HG02610 (cell line): ENCODE results near the gene TRERF1.

Source experiments
- ATAC-seq: cut with Tn5 transposase; IDR thresholded peaks from one replicate; pipeline ENCODE4 v1.9.1; 2021; ENCODE audit warnings: mild to moderate bottlenecking, moderate library complexity; ENCODE audit not compliant: unreplicated experiment

TRERF1 gene

DNA sequence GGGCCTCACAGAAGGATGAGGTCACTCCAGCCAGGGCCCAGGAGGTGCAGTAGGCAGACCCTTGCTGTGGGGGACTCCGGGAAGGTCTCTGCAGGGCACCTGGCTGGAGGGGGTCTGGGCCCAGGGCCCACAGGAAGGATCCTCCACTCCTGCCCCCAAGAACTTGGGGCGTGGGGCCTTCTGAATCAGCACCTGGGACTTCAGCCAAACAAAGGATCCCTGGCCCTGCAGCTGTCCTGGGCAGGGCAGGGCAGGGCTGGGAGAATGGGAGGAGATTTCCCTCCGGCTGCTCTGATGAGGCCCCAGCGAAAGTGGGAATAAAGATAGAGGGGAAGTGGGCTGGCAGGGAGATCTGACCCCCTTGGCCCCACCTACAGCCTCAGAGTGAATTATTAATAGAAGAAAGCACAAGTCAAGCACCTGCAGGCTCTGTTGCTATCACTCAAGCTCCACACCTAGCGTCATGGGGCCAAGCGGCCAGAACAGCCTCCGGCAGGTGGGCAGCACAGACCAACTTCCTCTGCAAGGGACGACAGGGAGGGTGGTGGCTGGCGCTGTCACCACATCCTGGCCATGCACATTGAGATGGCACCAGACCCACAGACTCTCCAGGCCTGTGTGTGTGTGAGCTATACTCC, 172.5 kb downstream of the TRERF1 start:
- no peak for ATAC-seq

DNA sequence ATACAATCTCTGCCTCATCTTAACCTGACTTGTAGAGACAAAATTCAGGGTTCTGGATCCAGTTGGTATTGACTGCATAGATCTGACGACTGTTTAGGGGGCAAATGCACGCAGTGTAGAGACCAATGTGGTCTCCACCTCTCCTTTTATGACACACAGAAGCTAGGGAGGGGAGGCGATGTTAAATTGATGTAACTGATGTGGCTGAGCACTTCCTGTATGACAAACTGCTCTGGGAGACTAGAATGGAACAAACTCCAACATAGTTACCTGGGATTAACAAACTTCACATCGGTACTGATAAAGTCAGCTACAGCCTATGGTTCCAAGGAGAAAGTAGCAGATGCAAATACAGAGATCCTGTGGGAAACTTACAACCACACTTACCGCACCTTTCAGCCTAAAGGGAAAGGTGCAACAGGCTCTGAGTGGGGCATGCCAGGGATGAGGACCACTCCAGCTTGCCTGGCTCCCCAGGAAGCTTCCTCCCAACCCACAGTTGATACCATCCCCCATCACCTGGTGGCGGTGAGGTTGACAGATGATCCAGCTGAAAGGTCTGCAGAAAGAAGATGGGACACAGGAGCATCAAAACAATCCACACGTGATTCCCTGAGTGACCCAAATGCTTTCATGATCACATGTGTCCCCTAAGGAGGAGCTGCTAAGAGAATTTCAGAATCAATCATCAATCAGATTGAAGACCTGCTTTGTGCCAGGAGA, 173.4 kb downstream of the TRERF1 start:
- no peak for ATAC-seq

DNA sequence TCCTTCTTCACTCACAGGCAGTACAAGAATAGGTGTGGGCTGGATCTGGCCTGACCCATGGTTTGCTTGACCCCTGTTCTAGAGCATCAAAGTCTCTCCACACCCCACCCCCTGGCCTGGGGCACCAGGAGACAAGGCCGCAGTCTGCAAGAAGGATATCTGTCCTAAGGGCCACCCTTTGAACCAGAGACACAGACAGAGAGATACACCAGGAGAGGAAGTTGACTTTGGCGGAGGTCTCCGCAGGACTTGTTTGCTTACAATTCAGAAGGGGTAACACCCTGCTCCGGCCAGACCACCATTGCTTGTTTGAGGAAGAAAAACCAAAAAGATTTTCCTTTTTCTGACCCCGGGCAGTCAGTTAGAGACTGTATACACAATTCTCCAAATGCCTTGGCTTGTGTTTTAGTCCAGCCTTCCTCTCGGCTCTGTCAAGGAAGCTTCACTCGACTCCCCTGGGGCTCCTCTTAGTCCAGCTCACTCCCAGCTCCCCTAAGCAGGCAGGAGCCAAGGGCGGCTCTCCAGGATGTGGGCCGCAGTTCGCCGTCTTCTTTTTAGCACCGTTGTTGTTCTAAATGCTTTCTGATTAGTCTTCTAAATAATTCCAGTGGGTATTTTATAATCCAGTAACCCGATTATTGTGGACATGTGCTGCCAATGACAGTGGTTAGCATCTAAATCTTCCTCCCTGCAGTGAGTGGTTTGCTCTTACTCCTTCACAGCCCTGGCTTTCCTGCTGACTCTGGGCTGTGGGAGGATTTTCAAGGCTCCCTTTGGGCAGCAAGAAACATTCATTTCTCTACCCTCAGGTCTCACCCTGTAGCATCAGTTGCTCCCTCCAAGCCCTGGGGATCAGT, 175.5 kb downstream of the TRERF1 start:
- no peak for ATAC-seq

DNA sequence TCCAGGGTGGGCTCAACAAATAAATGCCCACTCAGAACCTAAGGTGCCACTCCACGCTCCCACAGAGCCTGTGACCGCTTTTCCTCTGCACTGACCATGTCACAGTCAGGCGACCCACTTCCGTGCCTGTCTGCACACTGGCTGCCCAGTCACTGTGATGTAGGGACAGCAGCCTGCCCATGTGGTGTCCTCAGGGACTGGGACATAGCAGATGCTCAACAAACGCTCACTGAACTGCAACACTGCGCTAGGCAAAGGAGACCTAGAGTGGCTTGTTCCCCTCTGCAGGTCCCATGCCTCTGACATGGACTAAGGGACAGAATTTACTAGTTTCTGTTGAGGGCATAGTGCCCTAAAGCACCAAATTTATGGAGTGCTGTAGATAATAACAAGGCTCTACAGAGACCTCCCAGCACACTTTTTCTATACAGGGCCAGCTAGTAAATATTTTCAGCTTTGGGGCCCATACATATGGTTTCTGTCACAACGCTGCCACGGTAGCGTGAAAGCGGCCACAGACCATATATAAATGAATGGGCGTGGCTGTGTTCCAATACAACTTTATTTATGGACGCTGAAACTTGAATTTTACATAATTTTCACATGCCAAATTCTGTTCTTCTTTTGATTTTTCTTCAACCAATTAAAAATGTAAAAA, 176.2 kb downstream of the TRERF1 start:
- no peak for ATAC-seq

DNA sequence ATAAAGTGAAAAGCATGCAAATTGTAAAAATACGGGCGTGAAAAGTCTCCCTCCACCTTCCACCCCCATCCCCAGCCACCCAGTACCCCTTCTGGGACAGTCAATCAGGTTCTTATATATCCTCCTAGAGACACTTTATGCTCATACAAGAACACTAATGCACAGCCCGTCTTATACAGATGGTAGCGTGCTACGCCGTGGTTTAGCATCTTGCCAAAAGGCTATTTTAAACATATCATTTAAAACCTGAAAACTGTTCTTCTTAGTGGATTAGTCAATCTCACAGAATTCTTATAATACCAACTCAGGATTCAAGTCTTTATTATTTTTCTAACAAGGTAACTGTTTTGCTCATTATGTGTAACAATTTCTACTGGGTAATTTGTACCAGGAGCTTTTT, 176.8 kb downstream of the TRERF1 start:
- ATAC-seq: no peak

DNA sequence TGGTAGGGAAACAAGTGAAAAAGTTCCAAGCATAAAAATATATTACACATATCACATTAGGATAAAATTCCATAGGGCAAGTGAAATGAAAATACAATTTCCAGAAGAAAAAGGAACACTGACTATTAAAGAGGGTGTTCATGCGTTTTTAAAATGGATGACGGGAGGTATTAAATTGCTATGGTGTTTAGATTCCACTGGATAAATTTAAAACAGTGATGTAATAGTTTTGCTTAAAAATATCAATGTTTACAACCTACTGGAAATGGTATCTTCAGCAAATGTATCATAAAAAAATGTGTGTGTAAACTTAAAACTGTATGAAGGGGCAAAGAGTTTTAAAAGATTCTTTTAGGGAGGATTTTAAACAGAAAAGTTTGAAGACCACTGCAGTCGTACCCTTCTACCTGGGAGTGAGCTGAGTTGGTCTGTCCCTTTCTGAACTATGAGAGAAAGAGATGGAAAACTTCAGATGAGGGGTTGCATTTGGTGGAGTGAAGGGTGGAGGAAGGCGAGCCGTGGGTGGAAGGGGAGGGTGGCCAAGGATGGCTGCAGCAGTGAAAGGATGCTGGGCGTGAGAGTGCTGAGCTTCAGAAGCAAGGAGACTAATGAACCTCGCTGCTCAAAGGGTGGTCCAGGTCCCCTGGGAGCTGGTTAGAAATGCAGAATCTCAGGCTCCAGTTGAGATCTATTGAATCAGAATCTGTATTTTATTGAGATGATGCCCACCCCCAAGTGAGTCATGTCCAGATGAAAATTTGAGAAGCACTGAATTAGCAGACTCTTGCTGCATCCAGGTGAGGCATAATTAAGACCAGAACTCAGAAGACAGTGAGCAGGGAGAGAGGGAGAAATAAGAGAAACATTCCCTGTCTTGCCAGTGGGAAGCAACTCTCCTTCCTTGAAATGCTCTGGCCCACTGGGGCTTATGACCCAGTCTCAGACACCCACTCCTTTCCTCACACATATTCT, 179.6 kb downstream of the TRERF1 start:
- ATAC-seq: no peak

DNA sequence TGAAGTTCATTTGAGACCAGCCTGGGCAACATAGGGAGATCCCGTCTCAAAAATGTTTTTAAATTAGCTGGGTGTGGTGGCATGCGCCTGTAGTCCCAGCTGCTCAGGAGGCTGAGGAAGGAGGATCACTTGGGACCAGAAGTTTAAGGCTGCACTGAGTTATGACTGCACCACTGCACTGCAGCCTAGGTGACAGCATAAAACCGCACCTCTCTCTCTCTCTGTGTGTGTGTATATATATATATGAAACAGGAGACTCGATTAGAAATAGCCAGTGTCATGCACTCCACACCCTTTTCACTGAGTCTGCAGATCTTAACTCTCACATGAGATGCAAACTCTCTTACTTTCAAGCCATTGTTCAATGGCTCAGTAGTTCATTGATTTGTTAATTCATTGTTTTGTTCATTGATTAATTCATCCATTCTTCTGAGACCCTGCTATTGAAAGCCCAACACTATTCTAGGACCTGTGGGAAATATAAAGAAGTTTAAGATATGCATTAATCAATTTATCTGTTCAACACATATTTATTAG, 181.7 kb downstream of the TRERF1 start:
- ATAC-seq: peak; percentile 24

DNA sequence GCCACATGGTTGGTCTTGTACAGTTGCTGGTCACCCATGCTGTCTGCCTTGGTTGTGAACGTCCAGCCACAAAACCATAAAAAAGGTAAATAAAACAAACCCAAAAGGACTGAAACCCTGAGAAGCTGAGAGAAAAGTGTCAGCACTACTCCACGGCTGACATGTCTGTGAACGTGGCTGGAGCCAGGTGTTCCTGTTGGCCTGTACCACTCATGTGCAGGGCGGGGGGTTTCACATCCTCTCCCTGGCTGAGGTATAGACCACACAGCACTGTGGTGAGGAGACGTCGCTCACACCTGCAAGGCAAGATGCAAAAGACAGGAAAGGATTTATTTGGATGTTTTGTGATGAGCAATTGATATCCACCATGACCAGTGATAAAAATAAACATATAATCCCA, 182.2 kb downstream of the TRERF1 start:
- peak; percentile 93 for ATAC-seq

DNA sequence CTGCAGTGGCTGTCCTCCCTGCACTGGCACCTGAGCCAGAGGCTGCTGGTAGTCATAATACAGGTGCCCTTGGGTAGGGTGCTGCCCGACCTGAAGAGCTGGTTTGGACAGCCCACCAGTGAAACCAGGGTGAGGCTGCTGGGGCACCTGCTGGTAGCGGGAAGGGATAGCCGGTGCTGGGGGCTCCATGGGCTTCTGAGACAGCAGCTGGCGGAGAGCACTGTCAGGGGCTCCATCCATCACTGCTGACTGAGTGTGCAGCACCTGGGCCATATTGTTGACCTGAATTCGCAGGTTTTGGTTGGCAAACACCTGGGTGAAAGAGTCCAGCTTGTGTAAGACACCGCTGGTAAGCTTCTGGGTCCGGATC, 182.9 kb downstream of the TRERF1 start:
- ATAC-seq: no peak

DNA sequence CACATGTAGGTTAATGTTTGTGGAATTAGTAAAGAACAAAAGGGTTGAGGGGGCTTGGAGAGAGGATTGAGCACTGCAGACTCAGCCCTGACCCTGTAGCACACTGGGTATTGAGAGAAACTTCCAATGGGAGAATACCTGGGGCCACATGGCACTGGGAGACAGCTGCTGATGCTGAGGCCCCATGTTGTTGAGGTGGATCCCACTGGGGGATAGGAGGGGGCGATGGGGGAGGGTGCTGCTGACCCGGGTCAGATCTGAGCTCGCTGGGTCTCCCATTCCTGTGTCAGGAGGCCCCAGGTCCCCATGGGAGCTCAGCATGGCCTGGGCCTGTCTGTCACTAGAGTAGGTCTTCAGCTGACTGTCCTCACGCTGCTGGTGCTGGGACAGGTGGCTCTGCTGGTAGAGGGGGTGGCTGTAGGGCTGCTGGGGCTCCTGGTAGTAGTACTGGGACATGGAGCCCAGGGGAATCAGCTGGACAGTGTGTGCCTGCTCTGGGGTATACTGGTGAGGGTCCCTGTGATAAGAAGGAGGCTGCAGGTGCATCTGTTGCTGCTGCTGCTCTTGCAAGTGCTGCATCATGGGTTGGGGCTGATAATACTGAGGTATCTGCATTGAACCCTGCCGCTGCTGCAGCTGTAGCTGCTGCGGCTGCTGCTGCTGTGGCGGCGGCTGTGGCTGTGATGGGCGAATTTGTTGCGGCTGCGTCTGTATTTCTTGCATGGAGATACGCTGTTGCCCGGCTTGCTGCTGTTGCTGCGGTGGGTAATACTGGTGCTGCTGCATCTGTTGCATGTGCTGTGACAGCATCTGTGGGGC, 183.5 kb downstream of the TRERF1 start:
- ATAC-seq: no peak

DNA sequence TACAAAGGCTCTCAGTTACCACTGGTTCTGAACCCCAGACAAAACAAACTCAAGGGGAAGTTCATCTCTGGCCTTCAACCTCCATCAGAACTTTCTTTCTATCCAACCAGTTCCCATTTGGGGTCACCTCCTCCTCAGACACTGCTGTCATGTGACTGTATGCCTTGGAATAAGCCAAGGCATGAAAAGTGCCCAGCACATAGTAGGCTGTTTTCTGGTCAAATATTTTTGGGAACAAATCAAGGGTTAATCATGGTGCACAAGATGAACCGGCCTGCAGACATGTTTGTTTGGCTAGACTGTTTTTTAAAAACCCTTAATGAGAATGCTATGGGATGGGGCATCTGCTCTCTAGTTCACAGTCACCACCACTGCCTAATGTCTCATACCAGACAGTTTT, 185.2 kb downstream of the TRERF1 start:
- ATAC-seq: no peak

DNA sequence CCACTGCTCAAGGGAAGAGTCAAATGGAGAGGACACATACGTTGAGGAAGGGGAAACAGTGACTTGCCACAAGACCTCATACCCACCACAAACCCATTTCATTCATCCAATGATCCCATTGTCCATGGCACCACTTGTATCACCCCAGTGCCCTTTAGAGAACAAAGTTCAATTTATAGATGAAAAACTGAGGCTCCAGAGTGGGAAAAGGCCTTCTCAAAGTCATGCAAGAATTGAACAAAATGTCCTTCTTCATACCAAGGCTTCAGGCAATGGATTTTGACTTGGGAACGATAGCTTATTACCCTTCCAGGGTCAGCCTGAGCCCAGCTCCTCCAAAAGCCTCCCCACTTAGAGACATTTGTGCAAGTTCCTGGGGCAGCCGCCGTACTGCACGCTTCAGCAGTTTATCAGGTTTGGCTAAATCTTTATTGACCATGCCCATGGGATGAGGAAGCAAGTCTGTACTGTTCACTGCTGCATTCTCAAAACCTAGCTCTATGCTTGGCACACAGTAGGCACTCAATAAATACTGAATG, 186.8 kb downstream of the TRERF1 start:
- ATAC-seq: no peak

DNA sequence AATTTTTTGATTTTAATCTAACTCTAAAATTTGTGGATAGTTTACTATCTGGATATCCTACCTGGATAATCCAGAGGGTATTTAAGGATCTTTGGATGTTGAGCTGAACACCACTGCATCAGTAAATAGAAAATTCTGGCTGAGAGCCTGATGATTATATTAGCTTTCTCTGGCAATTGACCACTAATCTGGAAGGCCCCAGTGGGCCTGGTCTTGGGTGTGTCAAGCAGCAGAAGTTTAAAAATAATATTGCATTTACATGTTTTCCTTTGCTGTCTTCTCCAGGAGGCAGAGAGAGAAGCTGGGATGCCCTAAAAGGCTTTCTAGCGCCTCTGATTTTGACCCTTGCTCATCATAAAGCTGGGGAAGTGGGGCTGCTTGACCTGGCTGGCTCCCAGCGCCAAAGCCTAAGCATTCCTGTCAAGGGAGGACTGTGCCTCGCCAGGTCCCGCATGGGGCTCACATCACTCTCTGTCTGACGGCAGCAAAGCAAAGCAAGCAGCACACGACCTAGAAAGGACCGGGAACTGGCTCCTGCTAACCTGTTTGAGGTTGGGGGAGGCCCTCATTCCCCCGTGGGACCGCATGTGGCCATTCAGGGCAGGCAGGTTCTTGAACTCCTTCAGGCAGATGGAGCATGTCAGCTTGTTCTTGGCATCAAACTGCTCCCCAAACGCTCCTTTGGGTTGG, 187.4 kb downstream of the TRERF1 start:
- ATAC-seq: no peak

DNA sequence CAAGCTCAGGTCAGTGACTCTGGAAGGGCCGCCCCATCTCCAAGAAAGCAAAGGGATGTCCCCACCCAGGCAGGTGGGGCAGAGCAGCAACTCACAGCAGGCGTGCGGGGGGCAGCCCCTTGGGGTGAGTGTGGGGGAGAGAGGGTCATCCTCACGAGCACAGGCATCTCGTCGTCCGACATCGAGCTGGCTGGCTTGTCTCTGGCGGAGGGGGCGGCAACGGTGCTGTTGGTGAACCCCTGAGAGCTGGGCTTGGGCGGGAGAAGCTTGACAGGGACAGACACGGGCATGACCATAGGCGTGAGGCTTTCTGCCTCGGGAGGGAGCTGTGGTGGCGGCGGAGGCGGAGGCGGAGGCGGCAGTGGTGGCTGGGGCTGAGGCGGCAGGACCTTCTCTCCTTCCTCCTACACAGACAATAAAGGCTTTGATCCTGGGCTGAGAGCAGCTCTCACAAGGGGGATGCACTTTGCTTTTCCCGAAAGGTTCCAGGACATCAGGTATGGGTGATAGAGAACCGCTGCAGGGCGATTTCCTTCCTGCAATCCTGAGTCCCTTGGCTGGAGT, 188.5 kb downstream of the TRERF1 start:
- ATAC-seq: no peak

DNA sequence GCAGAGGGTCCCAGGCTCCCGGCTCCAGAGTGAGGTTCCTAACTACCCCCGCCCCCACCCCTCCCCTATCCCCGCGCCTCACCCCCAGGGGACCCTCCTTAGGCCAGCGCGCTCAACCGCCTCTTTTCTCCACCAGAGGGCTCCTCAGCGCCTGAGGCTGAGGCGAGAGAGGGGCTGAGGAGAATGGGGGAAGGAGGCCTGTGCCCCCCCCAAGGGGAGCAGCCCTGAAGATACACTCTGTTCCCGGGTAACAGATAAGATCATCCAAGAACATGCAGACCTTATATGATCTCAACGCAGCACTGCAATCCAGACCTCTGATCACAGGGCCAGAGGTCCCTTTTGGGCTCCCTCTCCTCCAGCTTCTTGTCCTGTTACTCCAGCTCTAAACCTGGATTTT, 190.8 kb downstream of the TRERF1 start:
- no peak for ATAC-seq

DNA sequence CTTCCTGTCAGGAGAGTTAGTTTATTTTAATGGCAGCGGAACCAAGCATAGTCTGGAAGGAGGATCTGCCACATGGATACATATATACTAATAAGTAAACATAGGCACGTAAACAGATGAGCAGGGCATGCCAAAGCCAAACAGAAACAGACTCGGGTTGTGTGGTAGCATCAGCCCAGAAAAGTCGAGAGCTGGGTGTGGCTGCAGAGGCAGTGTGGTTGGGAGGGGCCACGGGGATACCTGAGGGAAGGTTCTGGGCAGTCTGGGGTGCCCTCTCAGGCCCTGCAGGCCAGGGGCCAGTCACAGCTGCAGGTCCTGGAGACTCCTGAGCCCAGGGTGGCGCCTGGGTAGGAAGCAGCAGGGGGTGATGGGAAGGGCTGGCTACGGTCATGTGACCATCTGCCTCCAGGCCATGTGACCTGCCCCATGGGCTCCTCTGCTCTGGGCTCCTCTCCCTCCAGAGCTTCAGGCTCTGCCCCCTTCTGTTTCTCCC, 191.3 kb downstream of the TRERF1 start:
- ATAC-seq: no peak

DNA sequence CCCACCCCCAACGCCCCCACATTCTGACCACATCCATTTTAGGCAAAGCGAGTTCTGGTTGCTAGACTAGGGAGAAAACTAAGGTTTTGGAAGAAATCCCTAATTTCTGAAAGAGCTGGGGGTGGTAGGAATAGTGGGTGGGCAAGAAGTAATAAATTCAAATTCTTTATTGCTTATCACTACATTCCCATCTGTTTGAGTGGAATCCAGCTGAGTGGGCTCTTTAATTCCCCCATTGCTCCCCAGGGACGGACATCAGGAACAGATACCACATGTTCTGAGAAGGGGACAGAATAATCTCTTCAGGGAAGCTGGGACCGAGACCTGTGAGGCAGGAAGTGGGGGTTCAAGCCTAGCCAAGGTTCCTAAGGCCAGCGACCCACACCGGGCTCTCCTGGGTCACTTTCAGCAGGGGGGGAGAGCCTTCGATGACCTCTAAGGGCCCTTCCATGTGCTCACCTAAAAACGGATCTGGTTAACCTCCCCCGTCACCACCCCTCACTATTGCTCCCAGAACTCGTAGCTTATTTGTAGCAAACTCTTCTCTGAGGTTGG, 191.8 kb downstream of the TRERF1 start:
- ATAC-seq: no peak
